Measurements from ENCODE around the gene TENM3.

- TF ChIP-seq, protein P1, sequence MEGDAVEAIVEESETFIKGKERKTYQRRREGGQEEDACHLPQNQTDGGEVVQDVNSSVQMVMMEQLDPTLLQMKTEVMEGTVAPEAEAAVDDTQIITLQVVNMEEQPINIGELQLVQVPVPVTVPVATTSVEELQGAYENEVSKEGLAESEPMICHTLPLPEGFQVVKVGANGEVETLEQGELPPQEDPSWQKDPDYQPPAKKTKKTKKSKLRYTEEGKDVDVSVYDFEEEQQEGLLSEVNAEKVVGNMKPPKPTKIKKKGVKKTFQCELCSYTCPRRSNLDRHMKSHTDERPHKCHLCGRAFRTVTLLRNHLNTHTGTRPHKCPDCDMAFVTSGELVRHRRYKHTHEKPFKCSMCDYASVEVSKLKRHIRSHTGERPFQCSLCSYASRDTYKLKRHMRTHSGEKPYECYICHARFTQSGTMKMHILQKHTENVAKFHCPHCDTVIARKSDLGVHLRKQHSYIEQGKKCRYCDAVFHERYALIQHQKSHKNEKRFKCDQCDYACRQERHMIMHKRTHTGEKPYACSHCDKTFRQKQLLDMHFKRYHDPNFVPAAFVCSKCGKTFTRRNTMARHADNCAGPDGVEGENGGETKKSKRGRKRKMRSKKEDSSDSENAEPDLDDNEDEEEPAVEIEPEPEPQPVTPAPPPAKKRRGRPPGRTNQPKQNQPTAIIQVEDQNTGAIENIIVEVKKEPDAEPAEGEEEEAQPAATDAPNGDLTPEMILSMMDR (IDR thresholded peaks at IDR 0.05): no peak
- no peak for TF ChIP-seq POLR2A (IDR thresholded peaks at IDR 0.05)
Measured at GRCh38 chr4:182453830-182454229, 210.6 kb downstream of the TENM3 start.

Data from adrenal gland (tissue), 5 donors.